ENCODE data around the gene LILRA2. TPM values are rescaled to one million over a fixed set of nuclear protein-coding genes. Genes with fewer than 3 reads are reported as not detected.

The LILRA2 gene
- total RNA-seq, 1 donor from 2014 or later: not detected

DNA sequence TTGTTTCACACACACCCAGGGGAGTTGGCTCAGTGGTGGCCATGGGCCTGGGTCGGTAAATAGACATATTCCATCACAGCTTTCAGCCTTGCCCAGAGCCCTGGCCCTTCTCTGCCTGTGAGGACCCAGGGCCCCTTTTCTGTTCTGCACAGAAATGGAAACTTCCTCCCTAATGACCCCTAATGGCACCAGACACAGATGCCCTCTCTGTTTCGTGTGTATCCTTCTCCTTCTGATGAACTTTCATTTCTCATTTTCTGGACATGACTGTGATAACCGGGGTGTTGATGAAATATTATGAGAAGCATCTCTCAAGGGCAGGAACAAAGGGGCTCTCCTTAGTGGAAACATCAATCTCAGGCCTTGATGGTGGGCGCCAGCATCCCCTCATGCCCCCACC is 32.6 kb downstream of the LILRA2 start:
- TF ChIP-seq, protein P1, sequence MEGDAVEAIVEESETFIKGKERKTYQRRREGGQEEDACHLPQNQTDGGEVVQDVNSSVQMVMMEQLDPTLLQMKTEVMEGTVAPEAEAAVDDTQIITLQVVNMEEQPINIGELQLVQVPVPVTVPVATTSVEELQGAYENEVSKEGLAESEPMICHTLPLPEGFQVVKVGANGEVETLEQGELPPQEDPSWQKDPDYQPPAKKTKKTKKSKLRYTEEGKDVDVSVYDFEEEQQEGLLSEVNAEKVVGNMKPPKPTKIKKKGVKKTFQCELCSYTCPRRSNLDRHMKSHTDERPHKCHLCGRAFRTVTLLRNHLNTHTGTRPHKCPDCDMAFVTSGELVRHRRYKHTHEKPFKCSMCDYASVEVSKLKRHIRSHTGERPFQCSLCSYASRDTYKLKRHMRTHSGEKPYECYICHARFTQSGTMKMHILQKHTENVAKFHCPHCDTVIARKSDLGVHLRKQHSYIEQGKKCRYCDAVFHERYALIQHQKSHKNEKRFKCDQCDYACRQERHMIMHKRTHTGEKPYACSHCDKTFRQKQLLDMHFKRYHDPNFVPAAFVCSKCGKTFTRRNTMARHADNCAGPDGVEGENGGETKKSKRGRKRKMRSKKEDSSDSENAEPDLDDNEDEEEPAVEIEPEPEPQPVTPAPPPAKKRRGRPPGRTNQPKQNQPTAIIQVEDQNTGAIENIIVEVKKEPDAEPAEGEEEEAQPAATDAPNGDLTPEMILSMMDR (IDR thresholded peaks at IDR 0.05; ENCODE audit: insufficient read depth, low read length, severe bottlenecking): no peak
- Histone ChIP-seq H3K27me3 (ENCODE audit: control insufficient read depth, insufficient read depth, low read length) (no peaks in the 10 kb centered on the region), H3K36me3 (ENCODE audit: control insufficient read depth, insufficient read depth, low read length) (no peaks in the 10 kb centered on the region), H3K4me3 (ENCODE audit: low read depth, low read length) (no peak overlapping the region)
- FAIRE-seq (peak; percentile 47), DNase-seq (ENCODE audit: low read depth) (no peak)

DNA sequence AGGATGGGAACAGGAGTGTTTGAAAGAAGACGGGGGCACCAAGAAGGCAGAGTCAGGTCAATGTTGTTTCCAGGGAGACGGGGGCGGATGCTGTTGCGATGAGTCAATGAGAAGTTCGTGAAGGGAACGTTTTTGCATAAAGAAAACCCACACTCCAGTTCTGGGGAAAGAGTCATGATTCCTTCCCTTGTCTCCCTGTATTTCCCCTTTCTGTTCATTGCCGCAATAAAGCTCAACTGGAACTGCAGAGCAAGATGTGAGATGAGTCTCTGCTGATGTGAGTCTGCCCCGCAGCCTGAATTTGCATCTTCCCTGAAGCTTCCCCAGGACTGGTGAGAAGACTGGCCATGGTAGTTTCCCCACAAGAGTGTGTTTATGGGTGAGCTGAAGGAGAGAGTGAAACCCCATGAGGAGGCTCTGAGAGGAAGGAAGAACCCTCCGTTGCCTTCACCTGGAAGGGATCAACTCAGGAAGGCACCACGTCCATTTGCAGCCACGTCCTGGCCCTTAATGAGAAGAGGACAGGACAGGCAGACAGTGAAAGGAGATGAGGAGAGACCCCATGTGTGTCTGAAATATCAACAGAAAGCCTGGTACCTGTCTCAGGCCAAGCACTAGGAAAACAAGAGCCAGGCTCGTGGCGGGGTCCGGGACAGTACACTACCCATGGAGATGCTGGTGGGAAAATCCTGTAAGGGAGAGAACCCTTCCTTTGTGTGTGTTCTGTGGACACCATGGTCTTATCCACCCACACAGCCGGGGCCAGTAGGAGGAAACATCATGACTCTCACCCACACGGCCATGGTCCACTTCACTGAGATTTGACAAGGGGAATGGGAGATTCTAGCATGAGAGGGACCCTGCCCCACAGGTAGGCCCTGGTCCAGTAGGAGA is 33.5 kb downstream of the LILRA2 start:
- TF ChIP-seq, protein P1 (IDR thresholded peaks at IDR 0.05; ENCODE audit: insufficient read depth, low read length, severe bottlenecking): no peak
- DNase-seq (ENCODE audit: low read depth): no peak
- H3K27me3 ChIP-seq (ENCODE audit: control insufficient read depth, insufficient read depth, low read length): no peaks in the 10 kb centered on the region
- H3K4me3 ChIP-seq (ENCODE audit: low read depth, low read length): no peak overlapping the region
- FAIRE-seq: peak; percentile 99
- H3K36me3 ChIP-seq (ENCODE audit: control insufficient read depth, insufficient read depth, low read length): no peaks in the 10 kb centered on the region

DNA sequence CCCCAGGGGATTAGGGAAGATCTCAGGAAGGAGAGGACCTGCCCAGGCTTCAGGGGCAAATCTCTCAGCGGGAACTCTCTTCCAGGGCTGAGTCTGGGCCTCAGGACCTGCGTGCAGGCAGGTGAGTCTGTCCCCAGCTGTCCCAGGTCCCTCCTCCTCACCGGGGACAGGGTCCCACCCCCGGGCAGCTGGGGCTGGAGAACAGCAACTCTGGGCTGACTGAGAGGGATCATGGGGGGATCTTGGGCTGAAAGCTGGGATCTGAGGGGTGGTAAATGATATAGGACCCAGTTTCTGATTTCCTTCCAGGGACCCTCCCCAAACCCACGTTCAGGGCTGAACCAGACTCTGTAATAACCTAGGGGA is 34.2 kb downstream of the LILRA2 start:
- no peak for FAIRE-seq

DNA sequence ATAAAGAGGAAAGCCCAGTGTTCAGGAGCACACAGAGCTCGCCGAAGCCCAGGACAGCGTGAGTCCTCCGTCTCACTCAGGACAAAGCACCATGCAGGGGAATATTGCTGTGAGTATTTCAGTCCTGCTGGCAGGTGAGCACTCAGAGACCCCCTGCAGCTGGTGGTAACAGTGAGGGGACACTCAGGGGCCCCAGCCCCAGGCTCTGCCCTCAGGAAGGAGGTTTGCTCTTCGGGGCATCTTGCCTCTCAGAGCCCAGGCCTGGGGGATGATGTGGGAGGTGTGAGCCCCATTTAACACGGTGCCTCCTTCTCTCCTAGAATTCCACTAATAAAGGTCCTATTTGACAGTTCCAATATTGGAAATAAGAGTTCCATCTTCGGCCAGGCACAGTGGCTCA is 34.6 kb downstream of the LILRA2 start:
- TF ChIP-seq, protein P1 (IDR thresholded peaks at IDR 0.05; ENCODE audit: insufficient read depth, low read length, severe bottlenecking): no peak
- no peak for FAIRE-seq
- DNase-seq (ENCODE audit: low read depth): no peak
- no peaks in the 10 kb centered on the region for H3K27me3 ChIP-seq (ENCODE audit: control insufficient read depth, insufficient read depth, low read length)
- H3K4me3 ChIP-seq (ENCODE audit: low read depth, low read length): no peak overlapping the region
- no peaks in the 10 kb centered on the region for H3K36me3 ChIP-seq (ENCODE audit: control insufficient read depth, insufficient read depth, low read length)

More for the DNA sequence above, 34.2 kb downstream of the LILRA2 start:
- no peaks in the 10 kb centered on the region for H3K36me3 ChIP-seq (ENCODE audit: control insufficient read depth, insufficient read depth, low read length)
- TF ChIP-seq, protein P1 (IDR thresholded peaks at IDR 0.05; ENCODE audit: insufficient read depth, low read length, severe bottlenecking): no peak
- no peaks in the 10 kb centered on the region for H3K27me3 ChIP-seq (ENCODE audit: control insufficient read depth, insufficient read depth, low read length)
- DNase-seq (ENCODE audit: low read depth): no peak
- no peak overlapping the region for H3K4me3 ChIP-seq (ENCODE audit: low read depth, low read length)

DNA sequence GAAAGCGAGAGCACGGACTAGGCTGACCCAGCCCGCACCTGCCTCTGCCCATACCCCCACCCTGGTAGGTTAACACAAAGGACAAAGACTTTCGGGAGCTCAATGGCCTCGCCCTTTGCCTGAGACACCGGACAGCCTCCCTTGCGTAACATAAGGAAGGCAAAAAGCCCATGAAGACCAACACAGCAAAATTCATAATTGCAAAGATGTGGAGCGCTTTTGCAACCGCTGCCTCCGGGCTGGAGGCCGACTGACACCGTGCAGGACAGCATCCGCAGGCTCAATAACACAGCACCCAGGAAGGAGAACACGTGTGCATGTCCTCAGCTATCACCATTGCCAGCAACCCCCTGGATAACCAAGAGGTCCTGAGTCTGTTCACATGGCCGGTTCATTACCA is 35.2 kb downstream of the LILRA2 start:
- TF ChIP-seq, protein P1 (IDR thresholded peaks at IDR 0.05; ENCODE audit: insufficient read depth, low read length, severe bottlenecking): no peak
- H3K36me3 ChIP-seq (ENCODE audit: control insufficient read depth, insufficient read depth, low read length): no peaks in the 10 kb centered on the region
- no peak overlapping the region for H3K4me3 ChIP-seq (ENCODE audit: low read depth, low read length)
- H3K27me3 ChIP-seq (ENCODE audit: control insufficient read depth, insufficient read depth, low read length): no peaks in the 10 kb centered on the region
- FAIRE-seq (peak; percentile 18), DNase-seq (ENCODE audit: low read depth) (no peak)

All from bronchial epithelial cell (primary cell).